Ovary (tissue), 1 donor: ENCODE results near the gene PSMG3.

ENCODE experiments used
- EP300 ChIP-seq: sonication (generic); formaldehyde crosslinking; IDR thresholded peaks from one replicate; pipeline ENCODE4 v1.6.1; 2017; ENCODE audit warnings: antibody characterized with exemption
- POLR2A ChIP-seq: fragments of 450-650 bp; IDR thresholded peaks from one replicate; pipeline ENCODE4 v1.6.1; 2017; ENCODE audit warnings: antibody characterized with exemption, mild to moderate bottlenecking, moderate library complexity

GRCh38 chr7:1598961-1599639 is 29.3 kb upstream of the PSMG3 start:
- no peak for TF ChIP-seq POLR2A
- TF ChIP-seq EP300: no peak
